ENCODE measurements around the gene CPNE7. TPM values are rescaled to one million over a fixed set of nuclear protein-coding genes. Genes with fewer than 3 reads are reported as not detected.
A peak's percentile ranks its signal among the peaks of the same experiment; 100 is the strongest.
"Not testable (repeated sequence)": the region's sequence is repeated elsewhere in the genome, so short reads cannot be mapped to it uniquely, and the experiment has no call there.

Gene CPNE7
- total RNA-seq, 1 donor = 13.1 TPM

- DNase-seq (ENCODE audit: low read depth) = no peak
- peak; percentile 62 for TF ChIP-seq CTCF (IDR thresholded peaks at IDR 0.05; ENCODE audit: insufficient read depth, low read length)
- H3K4me3 ChIP-seq (ENCODE audit: low read depth, low read length) = peak overlapping the region; percentile 48
Measured at GRCh38 chr16:89565506-89566372, 9.8 kb upstream of the CPNE7 start.

- H3K4me3 ChIP-seq (ENCODE audit: low read depth, low read length) = no peak overlapping the region
- TF ChIP-seq CTCF (IDR thresholded peaks at IDR 0.05; ENCODE audit: insufficient read depth, low read length) = no peak
- no peak for DNase-seq (ENCODE audit: low read depth)
Measured at GRCh38 chr16:89567656-89568594, 7.6 kb upstream of the CPNE7 start.

- TF ChIP-seq CTCF (IDR thresholded peaks at IDR 0.05; ENCODE audit: insufficient read depth, low read length) = no peak
- H3K4me3 ChIP-seq (ENCODE audit: low read depth, low read length) = no peak overlapping the region
- DNase-seq (ENCODE audit: low read depth) = no peak
Measured at GRCh38 chr16:89569506-89570341, 5.8 kb upstream of the CPNE7 start.

GRCh38 chr16:89570342-89570923 lies 5.1 kb upstream of the CPNE7 start:
- no peak for TF ChIP-seq CTCF (IDR thresholded peaks at IDR 0.05; ENCODE audit: insufficient read depth, low read length)
- H3K4me3 ChIP-seq (ENCODE audit: low read depth, low read length) = no peak overlapping the region
- DNase-seq (ENCODE audit: low read depth) = no peak

- not testable (repeated sequence) for DNase-seq (ENCODE audit: low read depth)
Measured at GRCh38 chr16:89570983-89571598, 4.5 kb upstream of the CPNE7 start.

GRCh38 chr16:89571636-89572035 lies 3.9 kb upstream of the CPNE7 start:
- no peak for TF ChIP-seq CTCF (IDR thresholded peaks at IDR 0.05; ENCODE audit: insufficient read depth, low read length)
- no peak overlapping the region for H3K4me3 ChIP-seq (ENCODE audit: low read depth, low read length)
- no peak for DNase-seq (ENCODE audit: low read depth)

More at GRCh38 chr16:89570983-89571598, 4.5 kb upstream of the CPNE7 start:
- not testable (repeated sequence) for H3K4me3 ChIP-seq (ENCODE audit: low read depth, low read length)

Data from fibroblast of the aortic adventitia (primary cell).